H1 (cell line): ENCODE data around the gene C3orf22. TPM values are rescaled to one million over a fixed set of nuclear protein-coding genes. Genes with fewer than 3 reads are reported as not detected.

Experiments
- EP300 ChIP-seq, 2 experiments: IDR thresholded peaks; 1 replicate in 1 of 2; 2 replicates in 1 of 2; pipeline ENCODE4 v1.6.1; 2011 to 2012; ENCODE audit warnings: low read depth in 2 of 2, low read length in 2 of 2, mild to moderate bottlenecking in 2 of 2, borderline replicate concordance in 1 of 2, inconsistent platforms in 1 of 2, moderate library complexity in 1 of 2
- FOSL1 ChIP-seq: IDR thresholded peaks from 2 replicates; pipeline ENCODE4 v1.6.1; 2011; ENCODE audit warnings: mild to moderate bottlenecking, low read depth, low read length, moderate library complexity; ENCODE audit not compliant: insufficient read depth
- SIX5 ChIP-seq: IDR thresholded peaks from 2 replicates; pipeline ENCODE4 v1.6.1; 2011; ENCODE audit warnings: mild to moderate bottlenecking, low read depth, low read length
- TAF7 ChIP-seq: optimal IDR thresholded peaks from 2 replicates; pipeline ENCODE3; 2011; ENCODE audit warnings: low read depth, mild to moderate bottlenecking, inconsistent platforms, low read length, moderate library complexity, borderline replicate concordance
- ZNF274 ChIP-seq: IDR thresholded peaks from 2 replicates; pipeline ENCODE4 v1.7.0; 2012; ENCODE audit warnings: low read length, borderline replicate concordance; ENCODE audit errors: extremely low read depth
- polyA plus RNA-seq, 7 experiments: library from polyadenylated mRNA; depleted of rRNA in 3 of 7; stranded (reverse) in 5 of 7; unstranded in 2 of 7; fragments of >200 nt in 5 of 7; fragments of 200-250 nt in 2 of 7; gene quantifications; 1 replicate in 5 of 7; 2 replicates in 1 of 7; 4 replicates in 1 of 7; pipeline versions ENCODE4 v1.2.1 to v1.2.3, GENCODE V29; 2011 to 2013; ENCODE audit warnings: missing spikeins in 2 of 7, mixed read lengths in 2 of 7
- total RNA-seq: library from RNA; stranded (reverse); fragmentation: NEBNext Ultra II Directional; extraction: Animal tissue kit (Norgen Biotek cat#: 25700); gene quantifications from 2 replicates; pipeline ENCODE4 v1.2.1, GENCODE V29; 2021

C3orf22 gene
- total and polyA plus RNA-seq, 2 of the 8 experiments (the other 6 are each of a cell fraction or from before 2014, with no cell fraction given): not detected

DNA sequence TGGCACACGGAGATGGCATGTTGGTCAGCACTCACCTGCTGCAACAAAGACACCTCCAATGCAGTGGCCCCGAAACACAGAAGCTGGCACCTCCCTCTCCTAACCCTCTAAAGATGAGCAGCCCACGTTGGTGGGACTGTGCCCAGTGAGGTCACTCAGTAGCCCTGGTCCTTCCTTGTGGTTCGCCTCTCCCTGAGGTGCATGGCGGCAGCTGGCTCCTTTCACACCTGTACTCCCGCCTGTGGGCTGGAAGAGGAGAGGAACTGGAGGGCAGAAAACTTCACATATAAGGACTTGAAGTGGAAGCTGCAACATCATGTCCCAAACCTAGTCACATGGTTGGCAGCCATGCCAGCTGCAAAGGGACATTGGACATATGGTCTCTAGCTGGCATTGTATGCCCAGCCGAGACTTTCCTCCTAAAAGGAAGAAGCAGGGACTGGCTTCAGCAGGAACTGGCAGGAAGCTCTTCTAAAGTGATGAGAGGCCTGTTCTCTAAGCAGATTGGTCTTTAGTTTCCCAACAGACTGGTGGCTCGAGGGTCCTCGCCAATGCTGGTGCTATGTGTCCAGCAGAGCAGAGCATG, 10.8 kb upstream of the C3orf22 start (continued):
- TF ChIP-seq FOSL1 (no peak), ZNF274 (no peak), TAF7 (no peak), SIX5 (no peak), EP300 (IDR thresholded peaks at IDR 0.05; ENCODE audit: borderline replicate concordance in 1 of 2, low read depth in 2 of 2, low read length in 2 of 2) (no peak)
- TF ChIP-seq, all 59 proteins: peak for 0
